GM12891 (cell line): ENCODE results near the gene CLVS2.

Experiments used
- POLR2A ChIP-seq: IDR thresholded peaks from 2 replicates; pipeline ENCODE4 v1.6.1; 2011; ENCODE audit warnings: low read depth, low read length, control low read depth
- POLR2AphosphoS5 ChIP-seq: IDR thresholded peaks from 2 replicates; pipeline ENCODE4 v1.6.1; 2011; ENCODE audit warnings: low read depth, low read length, control low read depth
- SPI1 ChIP-seq: IDR thresholded peaks from 2 replicates; pipeline ENCODE4 v1.6.1; 2011; ENCODE audit warnings: low read depth, low read length, control low read depth

- TF ChIP-seq POLR2A: no peak
- no peak for TF ChIP-seq POLR2AphosphoS5
- TF ChIP-seq SPI1: no peak
Observed at GRCh38 chr6:123009059-123009458, 13.0 kb downstream of the CLVS2 start.
